GM18907 (cell line): ENCODE results near the gene GAGE10.

Source experiments
- ATAC-seq: cut with Tn5 transposase; IDR thresholded peaks from one replicate; pipeline ENCODE4 v1.9.1; 2021; ENCODE audit warnings: mild to moderate bottlenecking, moderate library complexity; ENCODE audit not compliant: unreplicated experiment

GAGE10 gene, protein sequence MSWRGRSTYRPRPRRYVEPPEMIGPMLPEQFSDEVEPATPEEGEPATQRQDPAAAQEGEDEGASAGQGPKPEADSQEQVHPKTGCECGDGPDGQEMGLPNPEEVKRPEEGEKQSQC

DNA sequence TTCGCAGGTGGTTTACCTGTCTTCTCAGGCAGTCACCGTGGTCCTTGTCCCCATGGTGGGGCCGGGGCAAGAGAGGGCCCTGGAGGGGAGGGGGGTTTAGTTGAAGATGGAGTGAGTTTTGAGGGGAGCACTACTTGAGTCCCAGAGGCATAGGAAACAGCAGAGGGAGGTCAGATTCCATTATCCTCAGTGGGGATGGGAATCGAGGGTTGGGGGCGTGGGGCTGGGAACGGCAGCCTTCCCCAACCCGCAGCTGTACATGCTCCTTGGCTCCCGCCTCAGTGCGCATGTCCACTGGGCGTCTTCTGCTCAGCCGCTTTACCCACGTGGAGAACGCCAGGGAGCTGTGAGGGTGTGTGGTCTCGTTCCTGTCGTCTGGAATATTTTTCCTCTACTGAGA is at the start of gene GAGE10:
Gene GAGE10 (plus strand): TSS at position 301 of the 400 bp plus-strand sequence. CDS start 1,214 bp downstream, outside the sequence.
- ATAC-seq: no peak

DNA sequence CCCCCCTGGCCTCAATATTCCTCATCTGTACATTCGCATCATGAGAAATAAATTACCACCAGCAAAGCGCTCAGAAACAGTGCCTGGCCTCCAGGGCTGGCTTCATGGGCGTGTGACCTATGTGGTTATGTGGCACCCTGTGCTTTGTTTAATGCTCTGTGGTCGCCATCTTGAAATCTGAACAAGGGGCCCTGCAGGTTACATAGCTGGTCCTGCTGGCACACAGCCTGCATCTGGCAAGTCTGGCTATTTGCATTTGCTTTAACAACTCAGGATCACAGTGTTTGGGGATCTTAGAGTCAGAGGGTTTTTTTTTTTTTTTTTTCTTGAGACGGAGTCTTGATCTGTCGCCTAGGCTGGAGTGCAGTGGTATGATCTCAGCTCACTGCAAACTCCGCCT is 48.8 kb upstream of the GAGE10 start:
- ATAC-seq: no peak

GRCh38 chrX:49256268-49256995 is 47.0 kb upstream of the GAGE10 start:
- ATAC-seq: no peak

- ATAC-seq: no peak
These were observed 46.2 kb upstream of the GAGE10 start for GRCh38 chrX:49257074-49257790.

DNA sequence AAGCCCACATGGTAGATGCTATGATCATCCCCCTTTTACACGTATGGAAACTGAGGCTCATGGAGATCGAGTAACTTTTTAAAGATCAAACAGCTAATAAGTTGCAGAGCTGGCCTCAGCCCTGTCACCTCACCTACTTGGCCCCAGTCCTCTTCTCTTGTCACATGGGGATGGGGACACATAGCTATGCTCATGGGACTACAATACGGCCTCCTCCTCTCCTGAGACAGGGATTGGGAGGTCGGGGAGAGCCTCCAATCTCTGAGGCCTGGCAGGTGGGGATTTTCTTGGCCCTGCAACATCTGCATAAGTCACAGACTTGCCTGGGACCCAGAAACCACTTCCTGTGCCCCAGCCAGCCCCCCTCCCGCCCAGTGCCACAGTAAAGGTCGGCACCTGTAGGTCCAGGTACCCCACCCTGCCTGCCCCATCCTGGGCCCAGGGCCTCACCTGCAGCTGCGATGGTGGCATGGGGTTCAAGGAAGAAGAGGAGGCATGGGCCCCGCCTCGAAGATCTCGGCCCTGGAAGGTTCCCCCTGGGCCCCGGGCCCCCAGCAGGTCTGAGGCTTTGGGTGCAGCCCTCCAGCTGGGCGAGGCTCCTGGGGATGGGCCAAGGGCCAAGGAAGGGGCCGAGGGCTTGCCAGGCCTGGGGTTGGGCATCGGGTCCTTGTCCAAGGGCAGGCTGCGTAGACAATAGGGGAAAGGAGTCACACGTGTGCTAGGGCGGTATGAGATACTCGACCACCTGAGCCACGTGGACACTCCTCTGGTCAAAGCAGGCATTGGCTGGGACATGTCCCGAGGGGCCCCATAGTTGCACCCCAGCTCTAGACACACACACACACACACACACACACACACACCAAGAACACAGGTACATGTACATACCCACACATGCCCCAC is 45.3 kb upstream of the GAGE10 start:
- no peak for ATAC-seq

DNA sequence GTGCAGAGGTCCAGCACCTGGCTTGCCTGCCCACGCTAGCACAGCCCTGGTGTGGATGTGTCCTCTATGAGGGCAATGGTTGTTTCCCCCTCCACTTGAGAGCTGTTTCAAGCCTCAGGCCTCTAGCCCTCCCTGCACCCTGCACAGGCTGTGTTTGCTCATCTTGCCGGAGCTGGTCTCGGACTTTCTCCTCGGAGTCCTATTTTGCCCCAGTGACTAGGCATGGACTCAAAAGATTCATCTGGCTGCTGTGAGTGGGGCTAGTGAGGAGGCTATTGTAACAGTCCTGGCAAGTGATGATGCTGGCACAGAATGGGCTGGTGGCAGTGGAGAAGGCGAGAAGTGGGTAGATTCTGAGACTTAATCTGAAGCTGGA is 44.7 kb upstream of the GAGE10 start:
- ATAC-seq: no peak

- no peak for ATAC-seq
These were observed 43.0 kb upstream of the GAGE10 start for GRCh38 chrX:49260221-49260985.

GRCh38 chrX:49262603-49263002 is 40.8 kb upstream of the GAGE10 start:
- no peak for ATAC-seq

DNA sequence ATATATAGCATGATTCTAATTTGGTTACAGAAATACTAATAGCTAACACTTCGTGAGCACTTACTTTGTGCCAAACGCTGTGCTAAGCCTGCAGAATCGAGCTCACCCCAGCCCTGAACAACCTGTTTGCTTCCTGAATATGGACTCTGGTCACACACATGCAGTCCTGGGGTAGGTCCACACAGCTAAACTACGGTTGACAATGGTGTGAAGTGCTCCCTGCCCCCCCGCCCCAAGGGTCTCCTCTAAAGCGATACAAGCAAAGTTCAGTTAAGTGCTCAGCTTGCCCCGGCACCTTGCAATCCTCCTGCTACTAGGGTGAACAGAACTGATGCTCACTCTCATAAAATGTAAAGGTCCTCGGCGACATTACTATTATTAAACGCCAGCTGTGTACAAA is 39.8 kb upstream of the GAGE10 start:
- no peak for ATAC-seq

DNA sequence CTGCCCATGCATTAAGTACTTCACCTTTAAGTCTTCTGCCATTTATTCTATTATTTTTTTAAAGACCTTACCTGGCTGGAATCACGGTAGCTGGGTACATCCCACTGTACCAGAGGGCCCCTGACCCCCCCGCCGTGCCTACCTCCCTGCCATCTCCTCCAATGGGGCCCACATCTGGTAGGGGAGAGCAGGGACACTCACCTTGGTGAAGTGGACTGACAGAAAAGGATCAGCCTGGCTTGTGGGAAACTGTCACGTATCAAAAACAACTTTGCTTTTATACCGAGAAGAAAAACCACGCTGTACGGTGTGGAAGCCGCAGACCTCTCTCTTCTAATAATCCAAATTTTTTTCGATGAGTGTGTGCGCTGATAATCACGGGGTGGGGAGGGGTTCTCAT is 39.0 kb upstream of the GAGE10 start, which contains the start of gene FOXP3:
Gene FOXP3 (minus strand): TSS at position 251 of the 400 bp plus-strand sequence. CDS start 6,205 bp downstream, outside the sequence.
- ATAC-seq: no peak

- no peak for ATAC-seq
These were observed 36.7 kb upstream of the GAGE10 start for GRCh38 chrX:49266523-49267445.

GRCh38 chrX:49268702-49269009 is 34.8 kb upstream of the GAGE10 start:
- no peak for ATAC-seq

DNA sequence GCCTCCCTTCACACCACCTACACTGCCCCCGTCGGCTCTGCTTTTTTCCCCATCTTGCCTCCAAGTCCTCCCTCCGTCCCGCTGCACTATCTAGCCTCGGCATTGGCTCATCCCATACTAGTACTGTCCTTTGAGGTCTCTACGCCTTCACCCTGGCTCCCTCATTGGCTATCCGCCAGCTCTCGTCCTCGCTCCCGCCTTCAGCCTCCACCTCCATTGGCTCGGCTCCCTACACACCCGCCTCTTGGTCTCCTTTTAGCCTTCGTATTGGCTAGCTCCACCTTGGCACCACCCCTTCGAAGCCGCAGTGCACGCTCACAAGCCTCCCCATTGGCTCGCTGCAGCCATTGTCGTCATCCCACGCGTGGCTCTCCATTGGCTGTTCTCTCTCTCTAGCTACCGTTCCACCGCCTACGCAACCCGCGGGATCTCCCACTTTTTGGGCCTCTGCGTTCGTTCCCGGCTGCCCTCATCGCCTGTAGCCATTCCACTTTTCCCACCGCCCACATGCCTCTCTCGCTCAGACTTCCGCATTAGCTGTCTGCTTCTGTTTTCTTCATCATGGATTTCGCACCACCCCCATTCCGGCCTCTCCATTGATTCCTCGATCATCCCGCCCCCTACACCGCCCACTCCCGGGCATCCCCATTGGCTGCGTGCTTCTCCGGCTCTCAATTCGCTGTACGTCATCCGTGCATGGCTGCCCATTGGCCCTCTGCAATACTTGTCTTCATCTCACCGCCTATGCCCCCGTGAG is 34.3 kb upstream of the GAGE10 start:
- ATAC-seq: peak; percentile 89

- ATAC-seq: peak; percentile 30
These were observed 33.6 kb upstream of the GAGE10 start, which contains the start of gene PPP1R3F for GRCh38 chrX:49269767-49270248. PPP1R3F (plus strand) TSS chrX:49269793; CDS start chrX:49269870, 77 bp downstream.

- no peak for ATAC-seq
These were observed 33.1 kb upstream of the GAGE10 start for GRCh38 chrX:49270249-49270921.

DNA sequence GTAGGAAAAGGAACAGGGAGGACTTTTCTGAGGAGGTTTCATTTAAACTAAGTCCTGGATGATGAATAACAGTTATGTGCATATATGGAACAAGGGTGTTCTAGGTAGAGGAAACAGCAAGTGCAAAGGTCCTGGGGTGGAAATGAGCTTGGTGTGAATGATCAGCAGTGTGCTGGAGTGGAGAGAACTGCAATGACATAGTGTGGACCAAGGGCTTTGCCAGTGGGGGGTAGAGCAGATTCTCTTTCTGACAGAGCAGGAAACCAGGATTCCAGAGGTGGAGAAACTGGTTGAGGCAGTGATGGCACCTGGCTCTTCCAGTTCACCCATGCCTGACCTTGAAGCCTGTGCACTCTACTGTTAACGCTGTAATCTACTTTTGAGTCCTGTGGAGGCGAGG is 32.1 kb upstream of the GAGE10 start:
- no peak for ATAC-seq

- ATAC-seq: no peak
These were observed 31.0 kb upstream of the GAGE10 start for GRCh38 chrX:49272421-49272820.

- ATAC-seq: no peak
These were observed 30.2 kb upstream of the GAGE10 start for GRCh38 chrX:49273181-49273727.
